Liver (tissue), 2 donors: Measurements from ENCODE around the gene NECAB2.

Experiments
- CTCF ChIP-seq: fragments of 150-350 bp; IDR thresholded peaks from 2 replicates; pipeline ENCODE4 v1.5.1; 2017; ENCODE audit warnings: improper control_type of control experiment, low read depth, low read length; ENCODE audit not compliant: missing input control
- MAX ChIP-seq: IDR thresholded peaks from 2 replicates; pipeline ENCODE4 v1.6.1; 2016; ENCODE audit warnings: antibody characterized with exemption
- donor health status: healthy.

GRCh38 chr16:83935858-83936255, 32.2 kb upstream of the NECAB2 start:
- TF ChIP-seq MAX = no peak
- no peak for TF ChIP-seq CTCF
